Central memory CD8-positive, alpha-beta T cell (primary cell): ENCODE measurements around the gene C21orf91.
A peak's percentile ranks its signal among the peaks of the same experiment; 100 is the strongest.
"Not testable (repeated sequence)": the region's sequence is repeated elsewhere in the genome, so short reads cannot be mapped to it uniquely, and the experiment has no call there.

ENCODE experiments used
- ATAC-seq: fragments of 150-1000 bp; cut with Tn5 transposase; replicated peaks from 2 replicates; pipeline ENCODE4 v1.10.0; 2022; ENCODE audit warnings: mild to moderate bottlenecking, moderate FRiP score, moderate number of reproducible peaks; ENCODE audit not compliant: poor library complexity, severe bottlenecking; ENCODE audit errors: extremely low read depth
- DNase-seq, 2 donors: peaks; one replicate each; pipeline ENCODE4 v3.0.0; 2021; ENCODE audit warnings: low spot score in 2 of 2
- H3K27ac Mint-ChIP-seq: one replicate; pipeline ENCODE4 v1.8.0; 2022; ENCODE audit warnings: low read depth, mild to moderate bottlenecking, moderate library complexity, mixed read lengths
- H3K27me3 Mint-ChIP-seq: one replicate; pipeline ENCODE4 v1.8.0; 2022; ENCODE audit warnings: mixed read lengths
- H3K36me3 Mint-ChIP-seq: one replicate; pipeline ENCODE4 v1.8.0; 2022; ENCODE audit warnings: mild to moderate bottlenecking, moderate library complexity, mixed read lengths; ENCODE audit not compliant: insufficient read depth
- H3K4me1 Mint-ChIP-seq: one replicate; pipeline ENCODE4 v1.8.0; 2022; ENCODE audit warnings: mixed read lengths
- H3K4me3 Mint-ChIP-seq: one replicate; pipeline ENCODE4 v1.8.0; 2022; ENCODE audit warnings: mild to moderate bottlenecking, moderate library complexity, mixed read lengths
- H3K9me3 Mint-ChIP-seq: one replicate; pipeline ENCODE4 v1.8.0; 2022; ENCODE audit warnings: mixed read lengths

The C21orf91 gene

GRCh38 chr21:17783003-17783402 lies 36.2 kb downstream of the C21orf91 start:
- H3K9me3 Mint-ChIP-seq = peaks cover 5% of the 10 kb centered on the region
- peaks cover 82% of the 10 kb centered on the region for H3K4me1 Mint-ChIP-seq
- ATAC-seq (no peak), DNase-seq (no peak)
- no peaks in the 10 kb centered on the region for H3K27me3 Mint-ChIP-seq
- peaks cover 14% of the 10 kb centered on the region for H3K36me3 Mint-ChIP-seq
- H3K4me3 Mint-ChIP-seq = peak overlapping the region; percentile 57
- H3K27ac Mint-ChIP-seq = peak overlapping the region; percentile 93

- DNase-seq (no peak), ATAC-seq (peak; percentile 7)
- peaks cover 73% of the 10 kb centered on the region for H3K4me1 Mint-ChIP-seq
- H3K4me3 Mint-ChIP-seq = peak overlapping the region; percentile 63
- peaks cover 14% of the 10 kb centered on the region for H3K36me3 Mint-ChIP-seq
- H3K27ac Mint-ChIP-seq = peak overlapping the region; percentile 89
- peaks cover 5% of the 10 kb centered on the region for H3K9me3 Mint-ChIP-seq
- no peaks in the 10 kb centered on the region for H3K27me3 Mint-ChIP-seq
These were observed 37.1 kb downstream of the C21orf91 start for GRCh38 chr21:17782051-17782450.

GRCh38 chr21:17781524-17781923 lies 37.6 kb downstream of the C21orf91 start:
- H3K4me3 Mint-ChIP-seq = peak overlapping the region; percentile 63
- peaks cover 11% of the 10 kb centered on the region for H3K36me3 Mint-ChIP-seq
- peaks cover 5% of the 10 kb centered on the region for H3K9me3 Mint-ChIP-seq
- H3K27ac Mint-ChIP-seq = peak overlapping the region; percentile 89
- H3K4me1 Mint-ChIP-seq = peaks cover 67% of the 10 kb centered on the region
- DNase-seq (no peak), ATAC-seq (no peak)
- no peaks in the 10 kb centered on the region for H3K27me3 Mint-ChIP-seq

- Mint-ChIP-seq H3K27ac (peak overlapping the region; percentile 89), H3K4me1 (peaks cover 67% of the 10 kb centered on the region), H3K4me3 (peak overlapping the region; percentile 56), H3K9me3 (peaks cover 5% of the 10 kb centered on the region), H3K36me3 (peaks cover 14% of the 10 kb centered on the region), H3K27me3 (no peaks in the 10 kb centered on the region)
- ATAC-seq (peak; percentile 68), DNase-seq (peak in 1 of 2 donors; percentile 62)
These were observed 38.6 kb downstream of the C21orf91 start for GRCh38 chr21:17780539-17780938.

- H3K27ac Mint-ChIP-seq = peak overlapping the region; percentile 89
- no peaks in the 10 kb centered on the region for H3K27me3 Mint-ChIP-seq
- no peak overlapping the region for H3K4me3 Mint-ChIP-seq
- peaks cover 67% of the 10 kb centered on the region for H3K4me1 Mint-ChIP-seq
- no peak for DNase-seq
- no peak for ATAC-seq
- peaks cover 2% of the 10 kb centered on the region for H3K9me3 Mint-ChIP-seq
- H3K36me3 Mint-ChIP-seq = peaks cover 12% of the 10 kb centered on the region
These were observed 39.2 kb downstream of the C21orf91 start for GRCh38 chr21:17779980-17780379.

GRCh38 chr21:17779496-17779895 lies 39.7 kb downstream of the C21orf91 start:
- Mint-ChIP-seq H3K9me3 (peaks cover 1% of the 10 kb centered on the region), H3K27me3 (no peaks in the 10 kb centered on the region), H3K4me1 (peaks cover 67% of the 10 kb centered on the region), H3K4me3 (no peak overlapping the region), H3K27ac (peak overlapping the region; percentile 89), H3K36me3 (peaks cover 12% of the 10 kb centered on the region)
- ATAC-seq (no peak), DNase-seq (no peak)

- Mint-ChIP-seq H3K27ac (no peak overlapping the region), H3K4me3 (no peak overlapping the region), H3K36me3 (peaks cover 8% of the 10 kb centered on the region), H3K27me3 (no peaks in the 10 kb centered on the region), H3K4me1 (peaks cover 48% of the 10 kb centered on the region), H3K9me3 (peaks cover 14% of the 10 kb centered on the region)
- ATAC-seq = no peak
- DNase-seq = no peak
These were observed 41.9 kb downstream of the C21orf91 start for GRCh38 chr21:17777072-17777765.

- H3K9me3 Mint-ChIP-seq = peaks cover 25% of the 10 kb centered on the region
- H3K4me1 Mint-ChIP-seq = peaks cover 32% of the 10 kb centered on the region
- peak; percentile 83 for ATAC-seq
- H3K36me3 Mint-ChIP-seq = peaks cover 8% of the 10 kb centered on the region
- DNase-seq = peak; percentile 40 to 68
- peak overlapping the region; percentile 70 for H3K4me3 Mint-ChIP-seq
- no peaks in the 10 kb centered on the region for H3K27me3 Mint-ChIP-seq
- peak overlapping the region; percentile 88 for H3K27ac Mint-ChIP-seq
These were observed 43.6 kb downstream of the C21orf91 start for GRCh38 chr21:17775431-17776126.

- DNase-seq, H3K27me3 Mint-ChIP-seq, ATAC-seq, H3K36me3 Mint-ChIP-seq: not testable (repeated sequence)
- Mint-ChIP-seq H3K4me1 (peaks cover 26% of the 10 kb centered on the region), H3K27ac (peak overlapping the region; percentile 88), H3K4me3 (peak overlapping the region; percentile 70), H3K9me3 (peaks cover 25% of the 10 kb centered on the region)
These were observed 44.1 kb downstream of the C21orf91 start for GRCh38 chr21:17775021-17775420.

- no peaks in the 10 kb centered on the region for H3K36me3 Mint-ChIP-seq
- ATAC-seq = no peak
- peaks cover 23% of the 10 kb centered on the region for H3K9me3 Mint-ChIP-seq
These were observed 49.7 kb downstream of the C21orf91 start for GRCh38 chr21:17769447-17769845.

GRCh38 chr21:17768840-17769446 lies 50.2 kb downstream of the C21orf91 start:
- no peaks in the 10 kb centered on the region for H3K27me3 Mint-ChIP-seq
- H3K4me3 Mint-ChIP-seq = no peak overlapping the region
- H3K9me3 Mint-ChIP-seq = peaks cover 20% of the 10 kb centered on the region
- H3K36me3 Mint-ChIP-seq = no peaks in the 10 kb centered on the region
- ATAC-seq (no peak), DNase-seq (no peak)
- no peak overlapping the region for H3K27ac Mint-ChIP-seq
- H3K4me1 Mint-ChIP-seq = no peaks in the 10 kb centered on the region

More at GRCh38 chr21:17769447-17769845, 49.7 kb downstream of the C21orf91 start:
- no peak for DNase-seq
- no peaks in the 10 kb centered on the region for H3K27me3 Mint-ChIP-seq
- H3K4me1 Mint-ChIP-seq = peaks cover under 1% of the 10 kb centered on the region
- no peak overlapping the region for H3K27ac Mint-ChIP-seq
- no peak overlapping the region for H3K4me3 Mint-ChIP-seq

GRCh38 chr21:17765207-17765606 lies 53.9 kb downstream of the C21orf91 start:
- no peaks in the 10 kb centered on the region for H3K36me3 Mint-ChIP-seq
- H3K4me3 Mint-ChIP-seq = no peak overlapping the region
- no peak for ATAC-seq
- no peak overlapping the region for H3K27ac Mint-ChIP-seq
- no peaks in the 10 kb centered on the region for H3K4me1 Mint-ChIP-seq
- no peak for DNase-seq
- H3K9me3 Mint-ChIP-seq = no peaks in the 10 kb centered on the region
- no peaks in the 10 kb centered on the region for H3K27me3 Mint-ChIP-seq
